NB4 (cell line): Measurements from ENCODE around the gene IL17REL.

Experiments used
- CTCF ChIP-seq: IDR thresholded peaks from one replicate; pipeline ENCODE4 v1.5.1; 2012; ENCODE audit warnings: low read depth, low read length
- TF ChIP-seq, protein P1 (sequence below): IDR thresholded peaks from 2 replicates; pipeline ENCODE4 v1.6.1; 2011; ENCODE audit warnings: low read depth, low read length

DNA sequence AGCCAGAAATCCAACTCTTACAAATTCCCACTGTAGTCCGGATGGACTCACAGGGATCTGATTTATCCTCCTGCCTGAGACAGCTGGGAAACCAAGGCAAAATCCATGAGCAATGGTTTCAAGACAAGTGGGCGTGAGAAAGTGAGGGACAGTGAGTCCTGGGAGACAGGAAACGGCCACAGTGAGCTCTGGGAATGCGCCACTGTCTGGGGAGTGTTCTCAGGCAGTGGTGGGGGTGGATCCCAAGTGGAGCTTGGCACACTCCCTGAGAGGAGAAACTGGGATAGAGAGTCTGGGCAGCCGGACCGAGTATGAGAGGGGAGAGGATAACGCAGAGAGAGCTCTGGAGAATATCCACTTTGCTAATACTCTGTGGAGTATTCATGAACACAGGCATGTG, 9.8 kb downstream of the IL17REL start:
- TF ChIP-seq CTCF = no peak
- TF ChIP-seq, protein P1, sequence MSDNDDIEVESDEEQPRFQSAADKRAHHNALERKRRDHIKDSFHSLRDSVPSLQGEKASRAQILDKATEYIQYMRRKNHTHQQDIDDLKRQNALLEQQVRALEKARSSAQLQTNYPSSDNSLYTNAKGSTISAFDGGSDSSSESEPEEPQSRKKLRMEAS = no peak
